ENCODE results near the gene CBX4. TPM values are rescaled to one million over a fixed set of nuclear protein-coding genes. Genes with fewer than 3 reads are reported as not detected.
A peak's percentile ranks its signal among the peaks of the same experiment; 100 is the strongest.

The CBX4 gene
- total RNA-seq, 1 experiment from 2014 or later = 18.7 TPM

GRCh38 chr17:79812353-79813258 lies 26.6 kb downstream of the CBX4 start:
- no peak for DNase-seq (ENCODE audit: low spot score)

DNA sequence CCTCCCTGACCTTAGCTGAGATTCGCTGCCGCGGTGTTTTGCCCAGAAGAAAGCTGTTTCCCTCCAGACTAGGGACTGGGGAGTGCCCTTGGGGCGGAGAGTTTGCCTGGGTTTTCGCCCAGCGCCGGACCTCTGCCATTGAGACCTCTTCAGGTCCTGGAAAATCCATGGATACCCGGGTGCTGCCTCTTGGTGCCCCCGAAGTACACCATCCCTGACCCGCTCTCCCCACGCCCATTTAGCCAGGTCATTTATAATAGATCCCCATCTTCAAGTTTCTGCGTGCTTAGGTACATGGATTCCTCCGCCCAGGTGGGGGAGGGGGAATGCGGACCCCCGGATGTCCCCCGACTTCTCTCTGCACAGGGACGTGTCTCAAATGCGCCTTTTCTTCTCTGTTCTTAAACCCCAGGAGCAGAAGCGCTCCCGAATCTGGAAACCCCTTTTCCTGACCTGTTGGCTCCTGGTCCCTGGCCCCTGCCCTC lies 27.3 kb downstream of the CBX4 start:
- DNase-seq (ENCODE audit: low spot score) = no peak

DNA sequence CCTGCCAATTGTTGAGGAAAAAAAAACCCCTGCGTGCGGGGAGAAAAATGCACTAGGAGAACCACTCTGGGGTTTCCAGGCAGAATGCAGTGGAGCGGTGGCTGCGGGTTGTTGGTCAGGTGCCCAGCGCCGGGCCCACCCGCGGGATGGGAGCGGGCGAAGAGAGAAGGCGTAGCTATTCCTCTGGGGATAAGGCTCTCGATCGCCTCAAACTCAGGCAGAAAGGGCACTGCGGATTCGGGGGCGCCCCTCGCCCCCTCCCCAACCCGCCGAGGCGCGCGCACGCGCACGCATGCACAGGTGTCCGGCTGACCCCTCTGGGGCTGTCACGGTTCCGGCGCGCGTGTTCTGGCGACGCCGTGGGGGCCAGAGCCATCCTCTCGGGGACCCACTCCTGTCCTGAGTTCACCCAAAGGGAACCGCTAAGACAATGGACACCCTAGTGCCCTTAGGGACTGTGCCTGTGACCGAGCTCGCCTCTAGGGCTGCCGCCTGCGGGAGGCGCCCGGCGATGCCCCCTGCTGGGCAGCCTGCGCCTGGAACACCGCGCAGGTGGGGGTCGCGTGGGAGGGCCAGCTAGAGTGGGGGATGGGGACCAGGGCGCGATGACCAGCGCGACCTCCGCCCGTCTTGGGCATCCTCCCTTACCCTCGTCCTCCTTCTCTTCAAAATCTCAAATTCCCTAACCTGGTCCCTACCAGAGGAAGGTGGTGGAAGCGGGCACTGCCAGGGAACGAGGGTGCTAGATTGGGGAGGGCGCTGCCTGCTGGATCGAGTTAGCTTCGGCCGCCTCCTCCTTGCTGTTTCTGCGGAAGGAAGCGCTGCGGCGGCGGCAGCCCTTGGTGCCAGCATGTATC lies 28.0 kb downstream of the CBX4 start:
- peak; percentile 51 for DNase-seq (ENCODE audit: low spot score)

DNA sequence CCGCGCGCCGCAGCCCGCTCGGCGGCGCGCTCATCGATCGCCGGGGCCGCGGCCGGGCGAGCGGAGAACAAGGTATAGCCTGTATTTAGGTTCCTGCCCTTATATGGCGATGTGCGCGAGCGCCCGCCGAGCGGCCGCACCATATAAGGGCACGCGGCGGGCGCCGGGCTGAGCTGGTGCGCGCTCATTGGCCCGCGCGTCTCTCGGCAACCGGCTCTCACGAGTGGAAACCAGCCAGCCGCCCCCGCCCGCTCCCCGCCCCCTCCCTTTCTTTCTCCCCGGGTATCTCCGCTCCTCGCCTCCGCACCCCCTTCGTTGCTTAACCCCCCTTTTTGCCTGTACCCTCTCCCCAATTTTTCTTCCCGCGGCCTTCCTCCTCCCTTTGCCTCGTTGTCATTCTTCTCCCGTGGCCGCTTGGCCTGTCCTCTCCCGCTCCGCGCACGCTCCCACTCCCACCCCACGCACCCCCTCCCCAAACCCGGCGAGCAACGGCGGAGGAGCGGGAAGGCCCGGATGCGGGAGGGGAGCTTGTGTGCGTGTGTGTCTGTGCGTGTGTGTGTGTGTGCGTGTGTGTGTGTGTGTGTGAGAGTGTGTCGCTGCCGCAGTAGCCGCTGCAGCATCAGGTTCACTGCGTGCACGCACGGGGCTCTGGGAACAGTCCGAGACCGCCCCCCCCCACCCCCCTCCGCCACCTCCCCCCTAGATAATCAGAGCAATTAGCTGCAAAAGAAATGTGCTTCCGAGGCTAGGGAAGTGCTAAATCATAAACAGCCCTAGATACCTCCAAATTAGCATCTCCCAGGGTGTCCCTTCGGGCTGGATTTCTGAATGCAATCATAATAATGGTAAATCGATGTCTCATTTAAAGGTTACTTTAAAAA lies 28.9 kb downstream of the CBX4 start:
- DNase-seq (ENCODE audit: low spot score) = peak; percentile 88

GRCh38 chr17:79809530-79810129 lies 29.6 kb downstream of the CBX4 start:
- DNase-seq (ENCODE audit: low spot score) = no peak

- peak; percentile 48 for DNase-seq (ENCODE audit: low spot score)
Observed at GRCh38 chr17:79808763-79809529, 30.3 kb downstream of the CBX4 start.

DNA sequence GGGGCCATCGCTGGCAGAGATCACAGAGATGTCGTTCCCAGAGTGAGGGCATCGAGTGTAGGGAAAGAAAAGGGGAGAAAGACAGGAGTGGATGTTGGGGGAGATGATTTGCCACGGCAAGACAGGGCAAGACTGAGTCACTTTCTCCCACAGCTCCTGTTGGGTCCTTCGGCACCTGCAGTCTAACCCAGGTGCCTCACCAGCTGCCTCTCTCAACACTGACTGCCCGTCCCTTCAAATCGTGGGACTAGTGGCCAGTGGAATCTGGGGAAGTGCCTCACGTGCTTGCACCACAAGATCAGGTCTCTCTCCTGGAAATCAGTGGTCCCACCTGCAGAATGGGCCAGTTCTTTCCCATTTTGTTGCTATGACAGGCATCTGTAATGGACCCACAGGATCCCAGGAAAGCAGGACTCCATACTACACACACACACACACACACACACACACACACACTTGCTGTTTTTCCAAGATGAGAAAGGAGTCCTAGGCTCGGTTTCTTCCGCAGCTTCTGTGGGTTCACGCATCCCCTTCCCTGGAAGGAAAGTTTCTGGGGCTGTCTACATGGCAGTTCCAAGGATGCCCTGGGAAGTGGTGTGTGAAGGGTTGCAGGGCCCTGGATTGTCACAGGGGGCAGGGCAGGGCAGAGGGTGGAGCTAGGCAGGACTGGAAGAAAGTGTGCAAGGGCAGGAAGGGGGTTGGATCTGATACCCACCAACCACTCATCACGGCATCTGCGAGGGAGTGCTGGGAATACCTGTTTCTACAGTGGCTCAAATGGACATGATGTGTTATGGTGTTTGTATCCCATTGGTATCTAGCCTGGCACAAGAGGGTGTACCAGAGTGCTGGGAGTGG lies 32.1 kb downstream of the CBX4 start:
- DNase-seq (ENCODE audit: low spot score) = no peak

- DNase-seq (ENCODE audit: low spot score) = no peak
Observed at GRCh38 chr17:79806446-79806760, 32.8 kb downstream of the CBX4 start.

DNA sequence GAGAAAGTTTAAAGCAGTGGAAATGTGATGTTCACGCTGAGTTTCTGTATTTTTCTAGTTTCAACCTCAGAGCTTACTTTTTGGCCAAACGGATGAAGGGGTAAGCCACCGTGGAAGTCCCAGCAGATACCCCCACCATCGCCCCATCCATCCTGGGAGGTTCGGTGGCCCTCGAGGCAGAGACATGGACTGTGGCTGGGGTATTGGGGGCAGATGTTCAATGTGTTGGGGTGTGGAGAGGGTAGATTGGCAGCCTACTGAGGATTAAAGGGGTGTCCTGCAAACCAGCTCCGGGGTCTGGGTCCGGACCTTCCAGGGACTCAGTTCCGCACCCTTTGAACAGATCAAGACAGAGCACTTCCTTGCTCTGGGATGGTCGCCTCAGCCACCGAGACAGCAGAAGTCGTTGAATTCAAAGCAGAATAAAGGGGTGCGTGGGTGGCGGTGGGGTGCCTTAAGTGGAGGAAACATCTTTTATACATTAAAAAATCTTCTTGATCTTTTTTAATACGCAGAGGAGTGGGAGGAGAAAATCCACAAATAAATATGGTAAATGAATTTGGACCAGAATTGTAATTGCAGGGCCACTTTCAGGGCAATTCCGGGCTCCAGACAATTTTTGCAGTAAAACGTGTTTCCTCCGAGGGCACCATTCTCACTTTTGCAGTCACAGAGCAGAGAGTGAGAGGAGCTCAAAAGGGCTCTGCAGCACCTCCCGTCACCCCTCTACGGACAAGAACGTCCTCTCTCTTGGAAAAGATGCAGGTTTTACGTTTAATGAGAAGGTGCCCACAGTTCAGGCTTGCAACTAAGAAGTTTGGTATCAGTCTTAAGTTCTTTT lies 34.2 kb downstream of the CBX4 start:
- no peak for DNase-seq (ENCODE audit: low spot score)

- DNase-seq (ENCODE audit: low spot score) = no peak
Observed at GRCh38 chr17:79803997-79804855, 35.0 kb downstream of the CBX4 start.

GRCh38 chr17:79803421-79803996 lies 35.7 kb downstream of the CBX4 start:
- no peak for DNase-seq (ENCODE audit: low spot score)

GRCh38 chr17:79802736-79803420 lies 36.4 kb downstream of the CBX4 start:
- no peak for DNase-seq (ENCODE audit: low spot score)

GRCh38 chr17:79802039-79802735 lies 37.1 kb downstream of the CBX4 start:
- no peak for DNase-seq (ENCODE audit: low spot score)

DNA sequence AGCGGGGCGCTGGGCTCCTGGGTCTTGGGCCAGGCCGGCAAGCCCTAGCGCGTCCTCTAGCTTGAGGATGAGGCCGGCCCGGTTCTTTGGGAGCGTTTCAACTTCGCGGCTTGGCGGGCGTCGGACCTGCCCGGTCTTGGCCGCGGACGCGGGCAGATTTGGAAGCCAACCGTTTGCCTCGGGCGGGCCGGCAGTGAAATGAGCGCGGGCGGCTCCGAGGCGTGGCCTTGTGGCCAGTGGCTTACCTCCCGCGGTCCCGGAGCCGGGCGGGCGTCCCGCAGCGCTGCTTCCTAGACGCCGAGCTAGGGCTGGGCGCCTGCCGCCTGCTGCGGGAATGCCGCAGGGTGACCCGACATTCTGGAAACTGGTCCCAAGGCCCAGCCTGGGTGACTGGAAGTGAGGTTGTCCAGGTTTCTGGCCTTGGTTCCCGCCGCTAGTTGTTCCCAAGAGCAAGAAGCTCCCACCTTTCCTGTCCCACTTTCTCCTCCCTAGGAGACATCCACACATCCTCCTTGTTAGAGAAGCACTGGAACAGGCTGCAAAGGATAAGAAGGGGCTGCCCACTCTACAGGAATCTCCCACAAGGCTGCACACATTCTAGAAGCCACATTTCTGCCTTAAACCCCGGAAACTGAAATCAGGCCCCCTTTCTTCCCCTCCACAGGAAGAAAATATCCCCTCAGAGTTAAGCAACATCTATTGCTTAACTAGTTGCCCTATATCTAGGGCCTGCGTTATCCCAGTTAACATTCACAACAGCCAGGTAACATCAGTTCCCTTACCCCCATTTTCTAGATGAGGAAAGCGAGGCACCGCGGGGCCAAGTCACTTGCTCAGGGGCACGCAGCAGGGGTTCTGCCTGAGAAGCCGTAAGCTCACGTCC lies 37.8 kb downstream of the CBX4 start:
- DNase-seq (ENCODE audit: low spot score) = peak; percentile 48

Data from H4 (cell line).